ENCODE results near the gene RANGRF. TPM values are rescaled to one million over a fixed set of nuclear protein-coding genes. Genes with fewer than 3 reads are reported as not detected.
A peak's percentile ranks its signal among the peaks of the same experiment; 100 is the strongest.

Gene RANGRF
- polyA plus RNA-seq, 3 donors from 2014 or later, result 94.7 to 99.7 (median 99.1) TPM

- no peak for DNase-seq
- Mint-ChIP-seq H3K4me3 (no peak overlapping the region), H3K27me3 (ENCODE audit: low read depth in 3 of 3) (peaks cover 0 to 8% (median 4%) of the 10 kb centered on the region in 3 donors), H3K9me3 (peaks cover 0 to 2% (median 0%) of the 10 kb centered on the region in 6 donors), H3K27ac (no peak overlapping the region), H3K4me1 (peaks cover 6 to 8% of the 10 kb centered on the region in 2 donors), H3K36me3 (no peaks in the 10 kb centered on the region)
Observed at GRCh38 chr17:8332128-8332527, 43.7 kb downstream of the RANGRF start.

- H3K36me3 Mint-ChIP-seq, result no peaks in the 10 kb centered on the region
- H3K9me3 Mint-ChIP-seq, result peaks cover 0 to 2% (median 0%) of the 10 kb centered on the region in 6 donors
- H3K27me3 Mint-ChIP-seq (ENCODE audit: low read depth in 3 of 3), result peaks cover 0 to 9% (median 4%) of the 10 kb centered on the region in 3 donors
- no peak for DNase-seq
- no peak overlapping the region for H3K27ac Mint-ChIP-seq
- H3K4me3 Mint-ChIP-seq, result no peak overlapping the region
- peaks cover 4 to 5% of the 10 kb centered on the region in 2 donors for H3K4me1 Mint-ChIP-seq
Observed at GRCh38 chr17:8332688-8333087, 44.2 kb downstream of the RANGRF start.

GRCh38 chr17:8333281-8333680 is 44.8 kb downstream of the RANGRF start:
- peaks cover 0 to under 1% (median 0%) of the 10 kb centered on the region in 6 donors for H3K9me3 Mint-ChIP-seq
- H3K4me1 Mint-ChIP-seq, result peaks cover 4 to 5% of the 10 kb centered on the region in 2 donors
- no peak overlapping the region for H3K27ac Mint-ChIP-seq
- no peaks in the 10 kb centered on the region for H3K36me3 Mint-ChIP-seq
- no peak overlapping the region for H3K4me3 Mint-ChIP-seq
- peaks cover 0 to 10% (median 6%) of the 10 kb centered on the region in 3 donors for H3K27me3 Mint-ChIP-seq (ENCODE audit: low read depth in 3 of 3)
- no peak for DNase-seq

- Mint-ChIP-seq H3K4me3 (peak overlapping the region in 3 of 5 donors; percentile 2 to 24 (median 21)), H3K4me1 (peaks cover 8 to 10% of the 10 kb centered on the region in 2 donors), H3K9me3 (no peaks in the 10 kb centered on the region), H3K36me3 (no peaks in the 10 kb centered on the region), H3K27ac (peak overlapping the region in 1 of 6 donors; percentile 23), H3K27me3 (ENCODE audit: low read depth in 3 of 3) (peaks cover 0 to 11% (median 6%) of the 10 kb centered on the region in 3 donors)
- no peak for DNase-seq
Observed at GRCh38 chr17:8337802-8338752, 49.6 kb downstream of the RANGRF start.

GRCh38 chr17:8338753-8339140 is 50.3 kb downstream of the RANGRF start:
- Mint-ChIP-seq H3K9me3 (no peaks in the 10 kb centered on the region), H3K27me3 (ENCODE audit: low read depth in 3 of 3) (peaks cover 0 to 8% (median 6%) of the 10 kb centered on the region in 3 donors), H3K4me3 (no peak overlapping the region), H3K4me1 (peaks cover 8 to 10% of the 10 kb centered on the region in 2 donors), H3K27ac (no peak overlapping the region), H3K36me3 (no peaks in the 10 kb centered on the region)
- no peak for DNase-seq

GRCh38 chr17:8339540-8339939 is 51.1 kb downstream of the RANGRF start, which contains the start of gene ODF4:
TSS of gene ODF4 (plus strand) at chr17:8339840. CDS start at chr17:8340052, 212 bp downstream.
- Mint-ChIP-seq H3K27me3 (ENCODE audit: low read depth in 3 of 3) (peaks cover 0 to 7% (median 4%) of the 10 kb centered on the region in 3 donors), H3K4me3 (no peak within 1 kb of the TSS), H3K27ac (no peak within 1 kb of the TSS), H3K9me3 (no peaks in the 10 kb centered on the region), H3K36me3 (no peaks in the 10 kb centered on the region), H3K4me1 (peaks cover 8 to 10% of the 10 kb centered on the region in 2 donors)
- DNase-seq, result no peak

Other genes with a start within 250 kb of the RANGRF start
- not detected for gene ALOX15B, start 249.6 kb upstream of the RANGRF start, polyA plus RNA-seq
- gene ALOX12B, start 201.0 kb upstream of the RANGRF start, polyA plus RNA-seq, result under 1 TPM in 1 of 3 donors, not detected in 2; 0.17 TPM
- gene ALOXE3, start 170.2 kb upstream of the RANGRF start, polyA plus RNA-seq, result not detected
- gene HES7, start 164.6 kb upstream of the RANGRF start, polyA plus RNA-seq, result not detected
- 1 to 10 TPM; 3.5 to 8.5 (median 4.5) TPM for gene PER1, start 136.3 kb upstream of the RANGRF start, polyA plus RNA-seq
- gene VAMP2, start 125.7 kb upstream of the RANGRF start, polyA plus RNA-seq, result 10 to 100 TPM; 33.6 to 93.6 (median 39.5) TPM
- 10 to 100 TPM; 53.3 to 69.3 (median 64.0) TPM for gene TMEM107, start 112.3 kb upstream of the RANGRF start, polyA plus RNA-seq
- 10 to 100 TPM; 24.0 to 38.8 (median 27.5) TPM for gene BORCS6, start 98.5 kb upstream of the RANGRF start, polyA plus RNA-seq
- 1 to 10 TPM in 2 of 3 donors, under 1 TPM in 1; 0.60 to 3.1 (median 1.6) TPM for gene AURKB, start 78.1 kb upstream of the RANGRF start, polyA plus RNA-seq
- 10 to 100 TPM in 2 of 3 donors, 1 to 10 TPM in 1; 9.7 to 30.7 (median 15.9) TPM for gene CTC1, start 40.6 kb upstream of the RANGRF start, polyA plus RNA-seq
- 10 to 100 TPM in 2 of 3 donors, 1 to 10 TPM in 1; 5.4 to 18.2 (median 14.4) TPM for gene PFAS, start 39.4 kb upstream of the RANGRF start, polyA plus RNA-seq
- 1 to 10 TPM in 2 of 3 donors, under 1 TPM in 1; 0.91 to 2.6 (median 2.0) TPM for gene SLC25A35, start 6.7 kb downstream of the RANGRF start, polyA plus RNA-seq
- not detected for gene ARHGEF15, start 21.6 kb downstream of the RANGRF start, polyA plus RNA-seq
- gene ODF4, start 51.2 kb downstream of the RANGRF start, polyA plus RNA-seq, result not detected
- 1,000 to 10,000 TPM in 1 of 3 donors, 100 to 1,000 TPM in 2; 683 to 1,109 (median 864) TPM for gene RPL26, start 94.5 kb downstream of the RANGRF start, polyA plus RNA-seq
- under 1 TPM in 1 of 3 donors, not detected in 2; 0.13 TPM for gene RNF222, start 109.2 kb downstream of the RANGRF start, polyA plus RNA-seq
- gene NDEL1, start 147.2 kb downstream of the RANGRF start, polyA plus RNA-seq, result 10 to 100 TPM; 37.2 to 75.0 (median 54.4) TPM